A549 (cell line): ENCODE results near the gene BCAS4. TPM values are rescaled to one million over a fixed set of nuclear protein-coding genes. Genes with fewer than 3 reads are reported as not detected.

Experiments used
- ATAC-seq, 2 experiments: fragments of 200-7000 bp in 1 of 2; fragments of >200 bp in 1 of 2; cut with Nextera tagmentation in 1 of 2; cut with Tn5 transposase in 1 of 2; 3 replicates each; pipeline versions ENCODE4 v1.8.0 to v1.9.1; 2018 to 2020; ENCODE audit warnings: mild to moderate bottlenecking in 1 of 2, moderate library complexity in 1 of 2
- CTCF ChIA-PET: fragments of 300-600 bp; sonication (Branson Sonifier 250); formaldehyde crosslinking; extraction: SDS; loops from one replicate; lab custom pipeline; 2021; ENCODE audit warnings: antibody characterized with exemption, inconsistent platforms; lab: Yijun Ruan, JAX
- POLR2A ChIA-PET: fragments of 350-600 bp; formaldehyde crosslinking; extraction: SDS; loops from one replicate; lab custom pipeline; 2021; ENCODE audit warnings: antibody characterized with exemption, inconsistent platforms; lab: Yijun Ruan, JAX
- DNase-seq, 2 experiments: peaks; one replicate each; pipeline versions ENCODE4 v3.0.0 to v3.0.0-alpha.2; 2011 to 2016; ENCODE audit warnings: low read depth in 1 of 2, low spot score in 1 of 2
- FAIRE-seq: peaks from 2 replicates; lab custom pipeline; 2011; peaks lifted over from hg19 to GRCh38; lab: Jason Lieb, UNC
- H3K27ac ChIP-seq, 2 experiments: fragments of >200 bp; sonication (Bioruptor Twin); formaldehyde crosslinking; 3 replicates each; pipeline ENCODE4 v1.5.1; 2016 to 2017
- H3K4me1 ChIP-seq: fragments of >200 bp; sonication (Bioruptor Twin); formaldehyde crosslinking; 3 replicates; pipeline ENCODE4 v1.6.1; 2016
- H3K4me2 ChIP-seq: fragments of >200 bp; sonication (Bioruptor Twin); formaldehyde crosslinking; 3 replicates; pipeline ENCODE4 v1.6.1; 2016
- H3K4me3 ChIP-seq: fragments of >200 bp; sonication (Bioruptor Twin); formaldehyde crosslinking; 3 replicates; pipeline ENCODE4 v1.5.1; 2016
- H3K9me3 ChIP-seq: fragments of >200 bp; sonication (Bioruptor Twin); formaldehyde crosslinking; 3 replicates; pipeline ENCODE4 v1.6.1; 2016
- CBX2 ChIP-seq: fragments of 200-600 bp; sonication (generic); IDR thresholded peaks from 2 replicates; pipeline ENCODE4 v1.6.1; 2016; ENCODE audit warnings: low read depth, mild to moderate bottlenecking, borderline replicate concordance
- CBX8 ChIP-seq: fragments of 200-600 bp; sonication (generic); IDR thresholded peaks from 2 replicates; pipeline ENCODE4 v1.6.1; 2016
- EP300 ChIP-seq, 2 experiments: fragments of >200 bp; sonication (Bioruptor Twin); formaldehyde crosslinking; IDR thresholded peaks; 2 replicates in 1 of 2; 3 replicates in 1 of 2; pipeline ENCODE4 v1.6.1; 2016 to 2017
- FOSL2 ChIP-seq, 2 experiments: fragments of 450-650 bp in 1 of 2; fragments of >200 bp in 1 of 2; sonication (Bioruptor Twin) in 1 of 2; formaldehyde crosslinking; IDR thresholded peaks; 2 replicates each; pipeline versions ENCODE4 v1.5.0 to v1.6.1; 2016 to 2020; ENCODE audit warnings: mild to moderate bottlenecking in 1 of 2, moderate library complexity in 1 of 2
- GATA3 ChIP-seq: IDR thresholded peaks from 2 replicates; pipeline ENCODE4 v1.6.1; 2012; ENCODE audit warnings: borderline replicate concordance
- HDAC2 ChIP-seq: fragments of 200-600 bp; sonication (generic); IDR thresholded peaks from 2 replicates; pipeline ENCODE4 v1.6.1; 2016
- HEYL ChIP-seq: fragments of 250-450 bp; sonication (Bioruptor Pico); IDR thresholded peaks from 2 replicates; pipeline ENCODE4 v1.8.0; 2021; ENCODE audit warnings: mild to moderate bottlenecking, moderate library complexity
- HOXB13 ChIP-seq: fragments of 250-450 bp; sonication (Bioruptor Pico); IDR thresholded peaks from 2 replicates; pipeline ENCODE4 v1.5.0; 2020; ENCODE audit warnings: low read depth, mild to moderate bottlenecking, moderate library complexity
- NR3C1 ChIP-seq: fragments of >200 bp; sonication (Bioruptor Twin); formaldehyde crosslinking; IDR thresholded peaks from 3 replicates; pipeline ENCODE4 v1.6.1; 2017
- RAD21 ChIP-seq, 2 experiments: fragments of >200 bp in 1 of 2; sonication (Bioruptor Twin) in 1 of 2; formaldehyde crosslinking in 1 of 2; IDR thresholded peaks in 1 of 2; conservative IDR thresholded peaks in 1 of 2; 2 replicates in 1 of 2; 3 replicates in 1 of 2; pipeline ENCODE4 v1.6.1; 2012 to 2018; ENCODE audit warnings: inconsistent platforms in 1 of 2
- RNF2 ChIP-seq: fragments of 200-600 bp; sonication (generic); IDR thresholded peaks from 2 replicates; pipeline ENCODE4 v1.6.1; 2016; ENCODE audit warnings: low read depth, mild to moderate bottlenecking, antibody characterized with exemption, moderate library complexity, borderline replicate concordance
- SMC3 ChIP-seq: fragments of >200 bp; sonication (Bioruptor Twin); formaldehyde crosslinking; IDR thresholded peaks from 3 replicates; pipeline ENCODE4 v1.6.1; 2018; ENCODE audit warnings: inconsistent platforms
- SREBF2 ChIP-seq: fragments of 450-650 bp; IDR thresholded peaks from 2 replicates; pipeline ENCODE4 v1.6.1; 2014; ENCODE audit warnings: mild to moderate bottlenecking, moderate library complexity
- ZNF302 ChIP-seq: fragments of 250-450 bp; sonication (Bioruptor Pico); IDR thresholded peaks from 2 replicates; pipeline ENCODE4 v1.9.0; 2021; ENCODE audit warnings: inconsistent platforms, mild to moderate bottlenecking, moderate library complexity
- WGBS: methylation state at CpG from one replicate; pipeline ENCODE4 v1.1.6; 2017; ENCODE audit errors: missing lambda C conversion rate; 5-methylcytosine and 5-hydroxymethylcytosine counted together
- polyA plus RNA-seq, 4 experiments: library from polyadenylated mRNA; depleted of rRNA in 3 of 4; stranded (reverse); fragments of >200 nt; fragmentation: RNase III in 1 of 4; extraction: RNeasy Plus Mini Kit Qiagen cat#74134 plus additional on column Dnase treatment in 1 of 4; gene quantifications; 2 replicates in 3 of 4; 3 replicates in 1 of 4; pipeline ENCODE4 v1.2.3, GENCODE V29; 2011 to 2017
- TF ChIP-seq, protein P1 (sequence below): fragments of 450-650 bp; IDR thresholded peaks from 2 replicates; pipeline ENCODE4 v1.6.1; 2014; ENCODE audit warnings: antibody characterized with exemption
- TF ChIP-seq, protein P2 (sequence below): fragments of >200 bp; sonication (Bioruptor Twin); formaldehyde crosslinking; IDR thresholded peaks from 2 replicates; pipeline ENCODE4 v1.6.1; 2016
- TF ChIP-seq, protein P3 (sequence below): IDR thresholded peaks from 2 replicates; pipeline ENCODE4 v1.6.1; 2012
- TF ChIP-seq, protein P4 (sequence below): fragments of >200 bp; sonication (Bioruptor Twin); formaldehyde crosslinking; IDR thresholded peaks from 3 replicates; pipeline ENCODE4 v1.6.1; 2016
- TF ChIP-seq, protein P5 (sequence below): fragments of 250-450 bp; sonication (Bioruptor Pico); IDR thresholded peaks from 2 replicates; pipeline ENCODE4 v1.5.0; 2020; ENCODE audit warnings: low read depth, mild to moderate bottlenecking, moderate library complexity

The BCAS4 gene
- polyA plus RNA-seq, 2 of the 4 experiments (the other 2 are of a cell fraction): 16.9 to 48.4 TPM

DNA sequence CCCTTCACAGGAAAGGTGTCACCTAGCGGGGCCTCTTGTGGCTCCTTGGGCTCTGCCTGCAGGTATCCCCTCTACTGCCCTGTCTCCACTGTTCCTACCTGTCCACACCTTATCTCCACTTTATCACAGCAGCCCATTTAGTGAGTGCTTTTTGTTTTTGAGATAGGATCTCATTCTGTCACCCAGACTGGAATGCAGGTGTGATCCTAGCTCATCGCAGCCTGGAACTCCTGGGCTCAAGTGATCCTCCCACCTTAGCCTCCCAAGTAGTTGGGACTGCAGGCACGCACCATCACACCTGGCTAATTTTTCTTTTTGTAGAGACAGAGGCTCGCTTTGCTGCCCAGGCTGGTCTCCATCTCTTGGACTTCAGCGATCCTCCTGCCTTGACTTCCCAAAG, 48.0 kb downstream of the BCAS4 start:
- no peak for FAIRE-seq
- H3K4me3 ChIP-seq: no peak overlapping the region
- DNase-seq: no peak
- TF ChIP-seq, protein P1, sequence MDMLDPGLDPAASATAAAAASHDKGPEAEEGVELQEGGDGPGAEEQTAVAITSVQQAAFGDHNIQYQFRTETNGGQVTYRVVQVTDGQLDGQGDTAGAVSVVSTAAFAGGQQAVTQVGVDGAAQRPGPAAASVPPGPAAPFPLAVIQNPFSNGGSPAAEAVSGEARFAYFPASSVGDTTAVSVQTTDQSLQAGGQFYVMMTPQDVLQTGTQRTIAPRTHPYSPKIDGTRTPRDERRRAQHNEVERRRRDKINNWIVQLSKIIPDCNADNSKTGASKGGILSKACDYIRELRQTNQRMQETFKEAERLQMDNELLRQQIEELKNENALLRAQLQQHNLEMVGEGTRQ: no peak
- TF ChIP-seq SREBF2 (no peak), FOSL2 (IDR thresholded peaks at IDR 0.05) (no peak), FOSL2 (CRISPR knock-in tag; IDR thresholded peaks at IDR 0.05) (no peak), EP300 (IDR thresholded peaks at IDR 0.05) (no peak), GATA3 (no peak), HOXB13 (no peak), CBX8 (no peak), RAD21 (conservative IDR thresholded peaks at IDR 0.05 in 1 of 2, IDR thresholded peaks at IDR 0.05 in 1 of 2) (no peak), SMC3 (no peak), NR3C1 (no peak), ZNF302 (CRISPR knock-in tag) (no peak)
- TF ChIP-seq, protein P2, sequence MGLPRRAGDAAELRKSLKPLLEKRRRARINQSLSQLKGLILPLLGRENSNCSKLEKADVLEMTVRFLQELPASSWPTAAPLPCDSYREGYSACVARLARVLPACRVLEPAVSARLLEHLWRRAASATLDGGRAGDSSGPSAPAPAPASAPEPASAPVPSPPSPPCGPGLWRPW: no peak
- TF ChIP-seq, protein P3, sequence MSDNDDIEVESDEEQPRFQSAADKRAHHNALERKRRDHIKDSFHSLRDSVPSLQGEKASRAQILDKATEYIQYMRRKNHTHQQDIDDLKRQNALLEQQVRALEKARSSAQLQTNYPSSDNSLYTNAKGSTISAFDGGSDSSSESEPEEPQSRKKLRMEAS: no peak
- TF ChIP-seq, protein P4, sequence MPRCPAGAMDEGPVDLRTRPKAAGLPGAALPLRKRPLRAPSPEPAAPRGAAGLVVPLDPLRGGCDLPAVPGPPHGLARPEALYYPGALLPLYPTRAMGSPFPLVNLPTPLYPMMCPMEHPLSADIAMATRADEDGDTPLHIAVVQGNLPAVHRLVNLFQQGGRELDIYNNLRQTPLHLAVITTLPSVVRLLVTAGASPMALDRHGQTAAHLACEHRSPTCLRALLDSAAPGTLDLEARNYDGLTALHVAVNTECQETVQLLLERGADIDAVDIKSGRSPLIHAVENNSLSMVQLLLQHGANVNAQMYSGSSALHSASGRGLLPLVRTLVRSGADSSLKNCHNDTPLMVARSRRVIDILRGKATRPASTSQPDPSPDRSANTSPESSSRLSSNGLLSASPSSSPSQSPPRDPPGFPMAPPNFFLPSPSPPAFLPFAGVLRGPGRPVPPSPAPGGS: no peak
- TF ChIP-seq, protein P5, sequence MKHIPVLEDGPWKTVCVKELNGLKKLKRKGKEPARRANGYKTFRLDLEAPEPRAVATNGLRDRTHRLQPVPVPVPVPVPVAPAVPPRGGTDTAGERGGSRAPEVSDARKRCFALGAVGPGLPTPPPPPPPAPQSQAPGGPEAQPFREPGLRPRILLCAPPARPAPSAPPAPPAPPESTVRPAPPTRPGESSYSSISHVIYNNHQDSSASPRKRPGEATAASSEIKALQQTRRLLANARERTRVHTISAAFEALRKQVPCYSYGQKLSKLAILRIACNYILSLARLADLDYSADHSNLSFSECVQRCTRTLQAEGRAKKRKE (CRISPR knock-in tag): no peak
- TF ChIP-seq, all 56 proteins: peak for 0
- no peak overlapping the region for H3K4me2 ChIP-seq
- no peak overlapping the region for H3K27ac ChIP-seq
- CTCF ChIA-PET: interaction anchor here (0.6 kb wide), 1 partner anchor 180 kb away, joined by 3 read pairs; no protein-coding TSS in a partner anchor
- POLR2A ChIA-PET: no interaction called here
- 86% methylated on average over 5 of the region's 5 CpGs for WGBS
- no peak for ATAC-seq
- H3K4me1 ChIP-seq: peaks cover 7% of the 10 kb centered on the region; the same call in 2 of the 3 replicates
- H3K9me3 ChIP-seq: no peaks in the 10 kb centered on the region

DNA sequence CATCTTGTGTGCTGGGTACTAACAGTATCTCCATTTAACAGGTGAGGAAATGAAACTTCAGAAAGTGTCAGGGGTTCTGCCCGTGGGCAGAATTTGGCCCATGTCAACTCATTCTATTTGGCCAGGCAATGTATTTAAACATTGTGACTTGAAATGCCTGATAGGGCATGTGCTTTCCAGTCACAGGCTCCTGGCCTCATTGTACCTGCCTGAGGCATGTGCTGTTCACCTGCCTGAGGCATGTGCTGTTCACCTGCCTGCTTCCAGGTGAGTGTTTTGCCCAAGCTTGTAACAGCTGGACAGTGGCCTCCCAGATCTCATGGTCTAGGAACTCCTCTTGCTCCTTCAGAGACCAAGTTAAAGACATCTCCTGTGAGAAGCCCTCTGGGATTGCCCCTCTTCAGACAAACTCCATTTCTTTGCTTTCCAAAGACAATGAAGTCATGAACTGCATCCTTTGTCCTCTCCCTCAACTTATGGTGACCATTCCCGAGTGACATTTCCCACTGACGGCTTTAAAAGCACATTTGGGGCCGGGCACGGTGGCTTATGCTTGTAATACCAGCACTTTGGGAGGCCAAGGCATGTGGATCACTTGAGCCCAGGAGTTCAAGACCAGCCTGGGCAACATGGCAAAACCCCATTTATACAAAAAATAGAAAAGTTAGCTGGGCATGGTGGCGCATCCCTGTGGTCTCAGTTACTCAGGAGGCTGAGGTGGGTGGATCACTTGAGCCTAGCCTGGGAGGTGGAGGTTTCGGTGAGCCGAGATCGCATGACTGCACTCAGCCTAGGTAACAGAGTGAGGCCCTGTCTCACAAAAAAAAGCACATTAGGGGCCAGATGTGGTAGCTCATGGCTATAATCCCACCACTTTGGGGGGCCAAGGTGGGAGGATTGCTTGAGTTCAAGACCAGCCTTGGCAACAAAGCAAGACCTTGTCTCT, 48.7 kb downstream of the BCAS4 start:
- TF ChIP-seq RNF2 (no peak), HDAC2 (no peak), HEYL (no peak), CBX2 (no peak)
- ChIA-PET POLR2A (no interaction called here), CTCF (interaction anchor here (0.6 to 1.2 kb wide), 4 partner anchors 12 to 181 kb away, joined by 3 read pairs; no protein-coding TSS in a partner anchor)
- FAIRE-seq (no peak), DNase-seq (no peak), ATAC-seq (no peak)
- Histone ChIP-seq H3K9me3 (no peaks in the 10 kb centered on the region), H3K4me3 (no peak overlapping the region), H3K4me2 (no peak overlapping the region), H3K27ac (no peak overlapping the region), H3K4me1 (peaks cover 7% of the 10 kb centered on the region; the same call in 2 of the 3 replicates)
- whole genome bisulfite sequencing: 86% methylated on average over 9 of the region's 9 CpGs
